OCI-LY7 (cell line): ENCODE measurements around the gene AHCY.
A peak's percentile ranks its signal among the peaks of the same experiment; 100 is the strongest.
"Not testable (repeated sequence)": the region's sequence is repeated elsewhere in the genome, so short reads cannot be mapped to it uniquely, and the experiment has no call there.

Experiments
- EZH2phosphoT487 ChIP-seq: fragments of 200-600 bp; sonication (generic); IDR thresholded peaks from 2 replicates; pipeline ENCODE4 v1.6.1; 2018; ENCODE audit warnings: low read depth, borderline replicate concordance, mild to moderate bottlenecking, mixed run types, antibody characterized with exemption, low read length, moderate library complexity, mixed read lengths
- TF ChIP-seq, protein P1 (sequence below): fragments of 200-600 bp; sonication (generic); conservative IDR thresholded peaks from 2 replicates; pipeline ENCODE4 v1.5.1; 2014; ENCODE audit warnings: mild to moderate bottlenecking, antibody characterized with exemption, low read length, moderate library complexity, mixed read lengths

DNA sequence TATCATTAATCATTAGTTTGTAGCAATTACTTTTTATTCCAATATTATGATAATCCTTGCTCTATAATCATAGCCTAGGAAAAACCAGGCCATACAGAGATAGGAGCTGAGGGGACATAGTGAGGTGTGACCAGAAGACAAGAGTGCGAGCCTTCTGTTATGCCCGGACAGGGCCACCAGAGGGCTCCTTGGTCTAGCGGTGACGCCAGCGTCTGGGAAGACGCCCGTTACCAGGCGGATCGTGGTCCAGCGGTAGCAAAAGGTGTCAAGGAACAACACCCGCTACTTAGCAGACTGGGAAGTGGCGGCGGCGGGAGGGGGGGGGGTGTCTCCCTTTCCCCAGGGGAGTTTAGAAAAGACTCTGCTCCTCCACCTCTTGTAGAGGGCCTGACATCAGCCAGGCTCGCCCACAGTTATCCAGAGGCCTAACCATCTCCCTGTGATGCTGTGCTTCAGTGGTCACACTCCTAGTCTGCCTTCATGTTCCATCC lies 4.8 kb downstream of the AHCY start:
- not testable (repeated sequence) for TF ChIP-seq EZH2phosphoT487
- TF ChIP-seq, protein P1, sequence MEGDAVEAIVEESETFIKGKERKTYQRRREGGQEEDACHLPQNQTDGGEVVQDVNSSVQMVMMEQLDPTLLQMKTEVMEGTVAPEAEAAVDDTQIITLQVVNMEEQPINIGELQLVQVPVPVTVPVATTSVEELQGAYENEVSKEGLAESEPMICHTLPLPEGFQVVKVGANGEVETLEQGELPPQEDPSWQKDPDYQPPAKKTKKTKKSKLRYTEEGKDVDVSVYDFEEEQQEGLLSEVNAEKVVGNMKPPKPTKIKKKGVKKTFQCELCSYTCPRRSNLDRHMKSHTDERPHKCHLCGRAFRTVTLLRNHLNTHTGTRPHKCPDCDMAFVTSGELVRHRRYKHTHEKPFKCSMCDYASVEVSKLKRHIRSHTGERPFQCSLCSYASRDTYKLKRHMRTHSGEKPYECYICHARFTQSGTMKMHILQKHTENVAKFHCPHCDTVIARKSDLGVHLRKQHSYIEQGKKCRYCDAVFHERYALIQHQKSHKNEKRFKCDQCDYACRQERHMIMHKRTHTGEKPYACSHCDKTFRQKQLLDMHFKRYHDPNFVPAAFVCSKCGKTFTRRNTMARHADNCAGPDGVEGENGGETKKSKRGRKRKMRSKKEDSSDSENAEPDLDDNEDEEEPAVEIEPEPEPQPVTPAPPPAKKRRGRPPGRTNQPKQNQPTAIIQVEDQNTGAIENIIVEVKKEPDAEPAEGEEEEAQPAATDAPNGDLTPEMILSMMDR = peak; percentile 58
